SHP77 treated with DMSO at 0.1 percent for 48 hours (cell line): ENCODE results near the gene FGGY.
A peak's percentile ranks its signal among the peaks of the same experiment; 100 is the strongest.
"Not testable (repeated sequence)": the region's sequence is repeated elsewhere in the genome, so short reads cannot be mapped to it uniquely, and the experiment has no call there.

Source experiments
- DNase-seq: peaks from one replicate; lab custom pipeline; 2025; lab: John Stamatoyannopoulos, UW

The FGGY gene

DNA sequence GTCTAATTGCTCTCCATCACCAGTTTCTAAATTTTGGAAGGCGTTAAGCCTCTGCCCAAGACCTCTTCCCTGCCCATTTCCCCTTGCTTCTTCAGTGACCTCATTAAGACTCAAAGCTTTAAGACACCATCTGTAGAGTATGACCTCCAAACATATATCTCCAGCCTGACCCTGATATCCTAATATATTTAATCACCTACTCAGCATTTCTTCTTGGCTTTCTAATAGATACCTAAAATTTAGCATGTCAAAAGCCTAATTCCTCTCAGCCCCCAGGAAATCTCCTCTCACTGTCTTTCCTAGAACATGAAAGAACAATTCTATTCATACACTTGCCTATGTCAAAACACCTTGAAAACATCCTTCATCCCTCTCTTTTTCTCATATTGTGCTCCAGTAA is 282.3 kb downstream of the FGGY start:
- DNase-seq, result no peak

GRCh38 chr1:59580257-59580656 is 283.4 kb downstream of the FGGY start:
- DNase-seq, result no peak

DNA sequence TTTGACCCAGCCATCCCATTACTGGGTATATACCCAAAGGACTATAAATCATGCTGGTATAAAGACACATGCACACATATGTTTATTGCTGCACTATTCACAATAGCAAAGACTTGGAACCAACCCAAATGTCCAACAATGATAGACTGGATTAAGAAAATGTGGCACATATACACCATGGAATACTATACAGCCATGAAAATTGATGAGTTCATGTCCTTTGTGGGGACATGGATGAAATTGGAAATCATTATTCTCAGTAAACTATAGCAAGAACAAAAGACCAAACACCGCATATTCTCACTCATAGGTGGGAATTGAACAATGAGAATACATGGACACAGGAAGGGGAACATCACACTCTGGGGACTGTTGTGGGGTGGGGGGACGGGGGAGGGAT is 295.5 kb downstream of the FGGY start:
- DNase-seq, result not testable (repeated sequence)

DNA sequence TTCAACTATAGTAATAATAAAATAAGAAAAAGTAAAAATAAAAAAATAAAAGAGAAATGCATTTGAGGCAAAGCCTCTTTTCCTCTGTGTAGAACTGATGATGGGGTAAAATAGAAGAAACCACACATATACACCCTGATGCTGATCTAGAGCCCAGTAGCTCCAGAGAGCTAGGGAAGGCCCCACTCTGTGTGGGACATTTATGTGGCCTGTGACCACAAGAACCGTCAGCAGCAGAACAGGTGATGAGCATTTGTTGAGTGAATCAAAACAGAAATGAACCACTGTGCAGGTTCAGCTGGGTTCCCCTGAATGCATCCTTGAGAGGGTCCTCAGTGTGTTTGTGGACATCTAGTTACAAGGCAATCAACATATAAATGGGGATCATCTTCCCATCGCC is 296.0 kb downstream of the FGGY start:
- DNase-seq, result no peak

DNA sequence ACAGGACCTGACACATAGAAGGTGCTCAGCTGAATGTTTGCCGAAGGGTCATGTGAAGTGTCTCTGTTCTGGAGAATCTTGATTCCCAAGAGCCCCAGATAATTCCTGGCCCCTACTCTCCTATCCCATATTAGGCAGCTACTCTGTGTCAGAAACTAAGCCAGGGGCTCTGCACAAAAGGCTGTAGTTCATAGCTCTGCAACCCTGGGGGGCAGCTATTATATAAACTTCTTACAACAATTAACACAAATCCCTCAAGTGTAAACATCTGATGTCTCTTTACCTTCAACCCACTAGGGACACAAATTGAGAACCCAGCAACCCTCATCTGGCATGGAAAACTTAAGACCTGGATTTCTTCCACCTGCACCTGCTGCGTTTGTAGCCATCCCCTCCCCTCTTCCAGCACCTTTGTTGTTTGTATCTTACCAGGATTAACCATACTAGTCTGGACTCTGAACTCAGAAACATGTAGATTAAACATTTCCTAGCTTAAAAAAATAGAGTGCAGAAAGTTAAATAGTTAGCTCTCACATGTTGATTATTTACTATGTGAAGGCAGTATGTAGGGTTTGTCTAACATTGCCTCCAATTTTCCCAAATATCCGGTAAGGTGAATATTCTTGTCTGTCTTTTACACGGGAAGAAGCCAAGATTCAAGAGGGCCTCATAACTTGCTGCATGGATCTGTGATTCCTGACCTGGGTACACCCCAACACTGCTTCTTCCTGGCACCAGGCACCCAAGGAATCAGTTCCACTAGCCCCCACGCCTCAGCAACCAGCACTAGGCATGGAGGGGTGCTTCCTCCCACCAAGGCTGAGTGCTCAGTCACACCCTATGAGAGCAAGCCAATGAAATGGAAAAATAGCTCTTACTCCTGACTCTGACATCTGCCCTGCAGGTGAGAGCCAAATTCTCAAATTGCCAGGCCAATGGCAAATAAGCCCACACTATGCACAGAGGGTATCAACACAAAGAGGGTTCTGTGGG is 297.2 kb downstream of the FGGY start:
- no peak for DNase-seq

DNA sequence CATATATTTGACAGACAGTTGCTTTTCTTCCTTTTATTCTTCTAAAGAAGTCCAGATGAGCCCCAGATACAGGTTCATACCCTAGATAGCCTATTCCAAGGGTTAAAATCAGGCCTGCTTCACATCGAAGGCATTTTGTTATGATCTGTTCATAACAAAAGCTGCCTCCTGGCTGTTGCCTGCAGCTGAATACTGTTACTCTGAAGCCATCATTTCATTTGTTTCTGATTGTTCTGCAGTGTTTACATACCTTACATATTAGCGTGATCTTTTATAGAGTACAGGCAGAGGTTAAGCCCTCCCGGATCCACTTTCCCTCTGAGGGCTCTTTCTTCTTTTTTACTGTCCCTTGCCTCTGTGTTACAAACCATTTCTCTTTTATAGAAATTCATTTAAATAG is 298.9 kb downstream of the FGGY start:
- peak; percentile 8 for DNase-seq

- DNase-seq, result no peak
Measured at GRCh38 chr1:59596432-59596831, 299.5 kb downstream of the FGGY start.

GRCh38 chr1:59596956-59597355 is 300.1 kb downstream of the FGGY start:
- no peak for DNase-seq

DNA sequence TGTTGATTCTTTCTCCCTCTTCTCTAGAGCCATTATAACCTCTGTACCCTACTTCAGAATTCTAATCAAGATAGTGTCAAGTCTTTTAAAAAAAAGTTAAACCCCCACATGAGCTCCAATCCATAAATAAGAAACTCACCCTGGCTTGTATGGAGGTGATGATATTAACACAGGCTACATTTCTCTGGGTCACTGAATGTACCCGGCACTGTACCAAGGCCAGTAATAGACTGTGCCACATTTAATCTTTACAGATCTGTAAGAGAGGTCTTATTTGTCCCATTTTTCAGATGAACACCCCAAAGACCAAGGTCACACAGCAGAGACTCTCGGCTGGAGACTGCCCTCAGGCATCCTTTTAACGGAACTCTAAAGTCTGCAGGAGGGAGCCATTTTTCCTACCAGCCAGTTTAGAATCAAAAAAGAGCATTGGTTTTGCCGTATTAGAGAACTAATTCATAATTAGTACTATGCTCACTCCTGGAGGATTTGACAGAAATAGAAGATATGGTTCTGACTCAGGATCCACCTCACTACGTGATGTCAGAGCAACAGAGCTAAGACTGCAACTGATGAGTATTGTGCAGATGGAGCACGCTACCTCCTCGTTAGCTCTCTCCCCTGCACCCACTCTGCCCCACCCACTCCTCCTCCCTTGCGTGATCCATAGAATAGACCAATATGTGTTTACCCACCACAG is 300.7 kb downstream of the FGGY start:
- DNase-seq, result no peak

GRCh38 chr1:59598120-59598440 is 301.2 kb downstream of the FGGY start:
- DNase-seq, result no peak

DNA sequence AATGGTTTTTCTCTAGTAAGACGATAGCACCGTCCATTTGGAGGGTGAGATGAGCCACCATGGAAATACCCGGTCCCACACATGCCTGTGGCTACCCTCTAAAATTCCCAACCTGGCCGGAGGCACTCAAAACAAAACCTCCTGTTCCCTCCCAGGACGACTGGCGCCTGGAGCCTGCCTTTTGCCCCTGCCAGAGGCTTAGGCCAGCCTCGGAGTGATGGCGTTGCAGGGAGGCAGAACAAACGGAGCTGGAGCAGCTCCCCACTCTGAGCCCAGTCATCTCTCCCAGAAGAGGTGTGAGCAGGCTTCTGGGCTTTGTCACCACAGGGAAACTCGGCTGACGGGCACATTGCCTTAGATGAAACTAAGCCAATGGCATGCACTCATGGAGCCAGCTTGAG is 304.1 kb downstream of the FGGY start:
- DNase-seq, result no peak

DNA sequence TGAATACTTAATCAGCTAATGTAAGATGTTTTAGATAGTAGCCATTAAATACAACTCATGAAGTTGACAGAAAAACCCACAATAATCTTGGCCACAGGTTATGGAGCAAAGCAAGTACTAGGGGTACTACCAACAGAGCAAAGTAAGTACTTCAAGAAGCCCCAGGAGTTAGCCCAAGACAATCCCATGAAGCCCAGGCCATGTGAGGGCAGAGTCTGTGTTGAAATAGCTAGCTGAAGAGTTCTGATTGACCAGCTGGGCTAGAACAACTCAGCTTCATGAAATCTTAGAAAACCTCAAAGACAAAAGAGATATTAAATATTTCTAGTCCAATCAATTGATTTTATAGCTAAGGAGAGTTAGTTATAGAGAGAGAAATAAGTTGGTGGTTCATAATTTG is 304.9 kb downstream of the FGGY start:
- no peak for DNase-seq

GRCh38 chr1:59604191-59604590 is 307.3 kb downstream of the FGGY start:
- DNase-seq, result no peak

- DNase-seq, result no peak
Measured at GRCh38 chr1:59605184-59605583, 308.3 kb downstream of the FGGY start.

GRCh38 chr1:59605761-59606160 is 308.9 kb downstream of the FGGY start:
- no peak for DNase-seq

DNA sequence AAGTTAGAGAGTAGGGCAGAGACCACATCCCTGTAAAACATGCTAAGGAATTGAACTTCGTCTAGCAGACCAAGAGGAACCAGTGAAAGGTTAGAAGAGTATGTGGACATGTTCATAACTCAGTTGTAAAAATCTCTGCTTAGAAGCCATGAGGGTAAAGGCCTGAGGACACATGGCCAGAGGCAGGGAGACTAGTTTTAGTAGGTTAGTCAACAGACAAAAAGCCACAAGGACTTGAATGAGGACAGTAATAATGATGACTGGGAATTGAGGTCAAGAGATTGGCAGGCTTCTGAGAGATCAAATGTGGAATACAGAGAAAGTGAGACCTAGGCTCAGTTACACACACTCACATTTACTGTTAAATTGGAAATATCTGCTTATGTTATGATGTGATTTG is 312.4 kb downstream of the FGGY start:
- no peak for DNase-seq

- DNase-seq, result not testable (repeated sequence)
Measured at GRCh38 chr1:59610499-59610898, 313.6 kb downstream of the FGGY start.

DNA sequence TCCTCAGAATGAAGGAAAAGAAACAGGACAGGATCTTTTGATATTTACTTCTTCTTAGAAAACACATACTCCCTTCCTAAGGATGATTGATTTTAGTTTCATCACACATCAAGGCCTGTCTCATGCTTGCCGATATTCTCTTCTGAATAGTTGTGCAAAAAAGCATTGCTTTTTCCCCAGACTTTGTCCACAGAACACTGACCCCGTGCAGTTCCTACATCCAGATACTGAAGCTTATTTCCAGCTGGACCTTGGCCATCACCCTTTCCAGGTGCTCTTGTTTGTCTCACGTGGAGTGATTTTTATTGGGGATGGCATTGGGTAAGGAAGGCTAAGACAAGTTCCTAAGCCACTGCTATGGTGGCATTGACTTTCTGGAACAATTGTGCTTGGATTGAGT is 320.5 kb downstream of the FGGY start:
- DNase-seq, result no peak

DNA sequence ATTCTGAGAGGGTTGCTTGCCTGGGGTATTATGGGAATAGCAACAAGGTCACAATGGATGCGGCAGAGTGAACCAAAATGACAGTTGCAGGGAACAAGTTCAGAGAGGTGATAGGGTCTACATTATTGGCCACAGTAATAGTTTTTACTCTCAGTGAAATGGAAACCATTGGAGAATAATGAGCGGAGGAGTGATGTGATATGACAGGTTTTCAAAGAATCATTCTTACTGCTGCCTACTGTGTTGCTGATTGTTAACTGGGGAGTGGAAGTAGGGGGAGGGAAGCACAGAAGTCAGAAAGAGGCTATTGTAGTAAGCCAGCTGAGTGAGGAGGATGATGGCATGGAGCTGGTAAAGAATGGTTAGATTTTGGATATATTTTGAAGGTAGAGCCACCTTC is 322.7 kb downstream of the FGGY start:
- no peak for DNase-seq

- DNase-seq, result no peak
Measured at GRCh38 chr1:59625384-59625783, 328.5 kb downstream of the FGGY start.

GRCh38 chr1:59631561-59632255 is 334.8 kb downstream of the FGGY start:
- no peak for DNase-seq

- no peak for DNase-seq
Measured at GRCh38 chr1:59635097-59635496, 338.2 kb downstream of the FGGY start.

GRCh38 chr1:59638231-59638711 is 341.4 kb downstream of the FGGY start:
- no peak for DNase-seq
